Spinal cord (tissue), 10 donors: ENCODE measurements around the gene CENPP. TPM values are rescaled to one million over a fixed set of nuclear protein-coding genes. Genes with fewer than 3 reads are reported as not detected.

Source experiments
- DNase-seq, 6 donors: peaks; one replicate each; pipeline versions ENCODE4 v3.0.0 to v3.0.0-alpha.2; 2013 to 2015; ENCODE audit warnings: low spot score in 6 of 6, low read depth in 4 of 6
- H3K27ac ChIP-seq: one replicate; pipeline ENCODE4 v1.5.1; 2013; ENCODE audit warnings: low read depth, low read length, control low read depth
- H3K27me3 ChIP-seq: one replicate; pipeline ENCODE4 v1.6.1; 2013; ENCODE audit warnings: low read length; ENCODE audit not compliant: control insufficient read depth, insufficient read depth
- H3K36me3 ChIP-seq: one replicate; pipeline ENCODE4 v1.6.1; 2013; ENCODE audit warnings: low read length; ENCODE audit not compliant: control insufficient read depth, insufficient read depth
- H3K4me1 ChIP-seq: one replicate; pipeline ENCODE4 v1.6.1; 2013; ENCODE audit warnings: low read length; ENCODE audit not compliant: control insufficient read depth, insufficient read depth
- H3K4me3 ChIP-seq: one replicate; pipeline ENCODE4 v1.5.1; 2013; ENCODE audit warnings: low read depth, low read length, control low read depth
- H3K9me3 ChIP-seq: one replicate; pipeline ENCODE4 v1.6.1; 2013; ENCODE audit warnings: low read length; ENCODE audit not compliant: control insufficient read depth, insufficient read depth
- WGBS: methylation state at CpG from one replicate; pipeline ENCODE4 v1.1.5; 2013; ENCODE audit warnings: missing lambda C conversion rate; ENCODE audit not compliant: insufficient coverage; 5-methylcytosine and 5-hydroxymethylcytosine counted together
- polyA plus RNA-seq, 2 donors: library from polyadenylated mRNA; unstranded; fragments of 120-200 nt; gene quantifications; one replicate each; pipeline ENCODE4 v1.2.1, GENCODE V29; 2013; ENCODE audit not compliant: insufficient read length in 2 of 2
- total RNA-seq, 2 donors: library from RNA; depleted of rRNA in 1 of 2; stranded (reverse); fragments of 120-200 nt in 1 of 2; fragments of >200 nt in 1 of 2; gene quantifications; one replicate each; pipeline versions ENCODE4 v1.2.3 to v1.2.4, GENCODE V29; 2013 to 2014
- donor health status: healthy.

Gene CENPP
- total and polyA plus RNA-seq, 4 donors, result 5.4 to 15.5 (median 10.2) TPM

- no peaks in the 10 kb centered on the region for H3K4me1 ChIP-seq
- no peaks in the 10 kb centered on the region for H3K27me3 ChIP-seq
- WGBS, result no CpG with 5 or more reads among the region's 4 CpGs
- no peaks in the 10 kb centered on the region for H3K36me3 ChIP-seq
- no peak overlapping the region for H3K27ac ChIP-seq
- H3K9me3 ChIP-seq, result no peaks in the 10 kb centered on the region
- no peak for DNase-seq
- no peak overlapping the region for H3K4me3 ChIP-seq
These were observed 60.2 kb downstream of the CENPP start for GRCh38 chr9:92385953-92386352.

DNA sequence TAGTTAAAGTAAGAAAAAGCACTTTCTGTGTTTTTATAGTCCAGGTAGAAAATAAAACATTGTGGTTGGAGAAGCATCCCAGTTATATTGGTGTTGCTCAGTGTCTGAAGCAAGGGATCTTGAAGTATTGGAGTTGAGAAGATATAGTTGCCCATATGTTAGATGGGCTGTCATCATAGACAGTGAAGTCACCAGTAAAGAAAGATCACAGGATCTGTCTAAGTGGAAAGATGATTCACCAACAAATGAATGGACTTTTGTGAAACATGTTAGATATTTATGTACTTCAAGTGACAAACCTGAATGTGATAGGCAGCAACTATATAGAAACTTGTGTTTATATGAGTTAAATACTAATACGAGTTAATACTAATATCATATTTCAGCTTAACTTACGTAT is 66.9 kb downstream of the CENPP start:
- no peak overlapping the region for H3K4me3 ChIP-seq
- no peaks in the 10 kb centered on the region for H3K36me3 ChIP-seq
- H3K9me3 ChIP-seq, result no peaks in the 10 kb centered on the region
- no peaks in the 10 kb centered on the region for H3K27me3 ChIP-seq
- no peaks in the 10 kb centered on the region for H3K4me1 ChIP-seq
- no peak for DNase-seq
- no CpG with 5 or more reads among the region's 2 CpGs for WGBS
- no peak overlapping the region for H3K27ac ChIP-seq

GRCh38 chr9:92393686-92394085 is 67.9 kb downstream of the CENPP start:
- no peak for DNase-seq
- no CpG with 5 or more reads among the region's 1 CpG for WGBS
- no peaks in the 10 kb centered on the region for H3K9me3 ChIP-seq
- H3K4me3 ChIP-seq, result no peak overlapping the region
- no peaks in the 10 kb centered on the region for H3K27me3 ChIP-seq
- no peak overlapping the region for H3K27ac ChIP-seq
- no peaks in the 10 kb centered on the region for H3K4me1 ChIP-seq
- H3K36me3 ChIP-seq, result no peaks in the 10 kb centered on the region

DNA sequence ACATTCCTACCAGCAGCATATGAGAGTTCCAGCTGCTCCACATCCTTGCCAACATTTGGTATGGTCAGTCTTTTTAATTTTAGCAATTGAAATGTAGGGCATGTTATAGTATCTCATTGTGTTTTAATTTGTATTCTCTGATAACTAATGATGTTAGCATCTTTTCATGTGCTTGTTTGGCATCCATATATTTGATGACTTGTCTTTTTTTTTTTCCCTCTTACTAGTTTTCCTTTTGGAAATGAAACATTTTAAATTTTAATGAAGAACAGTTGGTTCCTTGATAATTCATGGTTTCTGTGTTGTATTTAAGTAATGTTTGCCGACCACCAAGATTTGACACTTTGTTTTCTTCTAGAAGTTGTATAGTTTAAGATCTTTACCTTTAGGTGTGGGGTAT is 69.9 kb downstream of the CENPP start:
- no CpG with 5 or more reads among the region's 1 CpG for WGBS
- H3K27ac ChIP-seq, result no peak overlapping the region
- H3K9me3 ChIP-seq, result no peaks in the 10 kb centered on the region
- no peak for DNase-seq
- H3K36me3 ChIP-seq, result no peaks in the 10 kb centered on the region
- no peaks in the 10 kb centered on the region for H3K27me3 ChIP-seq
- H3K4me1 ChIP-seq, result no peaks in the 10 kb centered on the region
- no peak overlapping the region for H3K4me3 ChIP-seq

DNA sequence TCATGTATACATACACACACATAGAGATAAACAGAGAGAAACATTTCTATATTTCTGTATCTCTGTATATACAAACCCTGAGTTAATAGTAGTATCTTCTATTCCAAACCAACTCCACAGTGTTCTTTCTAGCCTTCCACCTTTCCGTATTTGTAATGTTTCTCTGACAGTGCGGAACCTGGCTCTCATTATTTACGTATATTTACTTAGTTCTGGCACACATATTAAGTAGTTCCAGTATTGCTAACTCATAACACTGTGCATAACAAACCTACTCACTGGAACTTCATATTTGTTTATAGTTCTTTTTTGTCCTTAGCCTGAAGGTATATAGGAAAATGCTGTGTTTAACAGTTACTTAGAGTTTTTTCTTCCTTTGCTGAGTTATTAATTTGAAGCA is 72.1 kb downstream of the CENPP start:
- Histone ChIP-seq H3K9me3 (no peaks in the 10 kb centered on the region), H3K36me3 (no peaks in the 10 kb centered on the region), H3K27ac (no peak overlapping the region), H3K4me1 (no peaks in the 10 kb centered on the region), H3K4me3 (no peak overlapping the region), H3K27me3 (no peaks in the 10 kb centered on the region)
- 100% methylated on average over 3 of the region's 3 CpGs for WGBS
- DNase-seq, result no peak

- H3K27me3 ChIP-seq, result no peaks in the 10 kb centered on the region
- H3K27ac ChIP-seq, result peak overlapping the region; percentile 72
- no peaks in the 10 kb centered on the region for H3K9me3 ChIP-seq
- no CpG with 5 or more reads among the region's 1 CpG for WGBS
- DNase-seq, result no peak
- no peaks in the 10 kb centered on the region for H3K36me3 ChIP-seq
- peak overlapping the region; percentile 45 for H3K4me3 ChIP-seq
- no peaks in the 10 kb centered on the region for H3K4me1 ChIP-seq
These were observed 76.6 kb downstream of the CENPP start for GRCh38 chr9:92402360-92402759.

- no peaks in the 10 kb centered on the region for H3K36me3 ChIP-seq
- H3K27ac ChIP-seq, result peak overlapping the region; percentile 72
- DNase-seq, result no peak
- 80% methylated on average over 1 of the region's 5 CpGs for WGBS
- no peaks in the 10 kb centered on the region for H3K9me3 ChIP-seq
- H3K27me3 ChIP-seq, result no peaks in the 10 kb centered on the region
- H3K4me1 ChIP-seq, result no peaks in the 10 kb centered on the region
- peak overlapping the region; percentile 45 for H3K4me3 ChIP-seq
These were observed 77.3 kb downstream of the CENPP start for GRCh38 chr9:92402826-92403745.

DNA sequence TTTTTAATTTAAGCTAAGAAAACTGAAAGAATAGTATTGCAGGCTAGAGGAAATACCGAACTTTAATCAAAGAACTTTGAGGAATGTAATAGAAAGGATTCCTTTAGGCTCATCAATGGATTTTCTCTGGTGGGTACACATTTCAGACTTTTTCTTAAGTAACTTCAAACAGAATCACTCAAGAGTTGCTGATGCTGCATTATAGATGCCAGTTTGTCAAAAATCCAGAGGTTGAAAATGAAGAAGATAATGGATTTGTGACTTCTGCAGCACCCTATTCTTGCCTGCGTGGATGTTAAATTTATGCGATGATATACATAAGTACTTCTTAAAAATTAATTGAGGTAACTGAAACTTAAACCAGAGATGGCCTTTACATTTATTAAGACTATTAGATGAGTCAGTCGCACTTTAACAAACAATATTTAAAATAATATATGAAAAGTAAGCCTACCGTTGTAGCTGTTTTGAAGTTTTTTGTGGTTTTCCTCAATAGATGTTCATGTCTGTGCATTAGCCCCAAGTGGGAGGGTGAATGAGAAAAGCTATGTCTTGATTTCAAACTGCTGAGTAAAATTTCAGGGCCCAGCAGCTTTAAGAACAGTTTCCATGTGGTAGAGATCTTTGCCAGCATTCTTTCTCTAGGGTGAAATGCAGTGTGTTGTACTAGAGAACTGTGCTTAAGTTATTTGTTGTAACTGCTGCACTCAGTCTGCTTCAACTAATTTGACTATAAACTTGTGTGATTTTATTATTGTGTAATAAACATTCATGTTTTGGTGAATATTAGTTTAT is 78.5 kb downstream of the CENPP start, which contains the start of gene OGN:
OGN (minus strand) TSS at position 537 of the 795 bp plus-strand sequence. CDS start 1,171 bp downstream, outside the sequence.
- H3K9me3 ChIP-seq, result no peaks in the 10 kb centered on the region
- no peaks in the 10 kb centered on the region for H3K4me1 ChIP-seq
- WGBS, result 60% methylated on average over 1 of the region's 5 CpGs
- H3K36me3 ChIP-seq, result no peaks in the 10 kb centered on the region
- peak within 1 kb of the TSS; percentile 45 for H3K4me3 ChIP-seq
- H3K27ac ChIP-seq, result peak within 1 kb of the TSS; percentile 72
- peak in 2 of 6 donors; percentile 7 to 47 for DNase-seq
- no peaks in the 10 kb centered on the region for H3K27me3 ChIP-seq

- Histone ChIP-seq H3K36me3 (no peaks in the 10 kb centered on the region), H3K9me3 (no peaks in the 10 kb centered on the region), H3K27ac (peak overlapping the region; percentile 86), H3K27me3 (no peaks in the 10 kb centered on the region), H3K4me3 (no peak overlapping the region), H3K4me1 (no peaks in the 10 kb centered on the region)
- 57% methylated on average over 2 of the region's 4 CpGs for WGBS
- DNase-seq, result no peak
These were observed 80.1 kb downstream of the CENPP start for GRCh38 chr9:92405818-92406217.
